NCI-H1436 treated with DMSO at 0.1 percent for 48 hours (cell line): Measurements from ENCODE around the gene KRT7.

Experiments used
- DNase-seq: peaks from one replicate; lab custom pipeline; 2025; lab: John Stamatoyannopoulos, UW

The KRT7 gene

DNA sequence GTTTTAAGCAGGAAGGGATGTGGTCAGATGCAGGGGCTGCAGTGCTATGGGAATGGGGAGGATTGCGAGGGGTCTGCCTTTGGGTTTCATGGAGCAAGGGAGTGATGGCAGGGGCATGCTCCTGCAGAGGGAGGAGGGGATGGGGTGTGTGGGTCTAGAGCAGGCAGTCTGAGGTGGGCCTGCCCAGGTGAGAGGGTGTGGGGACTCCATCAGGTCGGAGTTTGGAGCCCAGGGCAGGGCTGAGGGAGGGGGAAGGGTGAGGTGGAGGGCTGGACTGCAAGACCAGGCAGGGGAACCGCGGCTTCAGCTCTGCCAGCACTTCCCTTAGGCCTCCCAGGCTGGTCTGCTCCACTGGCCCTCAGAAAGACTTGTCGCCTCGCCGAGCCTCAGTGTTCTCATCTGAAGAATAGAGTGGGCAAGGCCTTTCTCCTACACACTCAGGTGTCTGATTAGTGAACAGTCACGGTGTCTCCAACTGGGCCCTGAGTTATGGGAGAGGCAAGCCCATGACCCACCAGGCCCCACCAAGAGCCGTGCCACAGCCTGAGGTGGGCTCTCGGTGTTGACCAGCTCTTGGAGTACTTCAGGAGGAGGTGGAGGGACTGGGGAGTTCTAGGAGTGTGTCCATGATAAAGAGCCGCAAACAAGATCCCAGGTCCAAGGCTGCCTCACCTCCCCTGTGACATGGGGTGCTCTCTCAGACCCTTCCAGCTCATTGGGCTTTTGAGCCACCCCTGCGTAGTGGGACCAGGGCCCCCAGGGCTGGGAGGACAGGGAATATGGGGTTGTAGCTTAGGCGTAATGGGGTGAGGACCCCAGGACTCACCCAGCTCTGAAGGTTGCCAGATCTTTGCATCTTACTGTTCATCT, 21.1 kb upstream of the KRT7 start:
- no peak for DNase-seq

DNA sequence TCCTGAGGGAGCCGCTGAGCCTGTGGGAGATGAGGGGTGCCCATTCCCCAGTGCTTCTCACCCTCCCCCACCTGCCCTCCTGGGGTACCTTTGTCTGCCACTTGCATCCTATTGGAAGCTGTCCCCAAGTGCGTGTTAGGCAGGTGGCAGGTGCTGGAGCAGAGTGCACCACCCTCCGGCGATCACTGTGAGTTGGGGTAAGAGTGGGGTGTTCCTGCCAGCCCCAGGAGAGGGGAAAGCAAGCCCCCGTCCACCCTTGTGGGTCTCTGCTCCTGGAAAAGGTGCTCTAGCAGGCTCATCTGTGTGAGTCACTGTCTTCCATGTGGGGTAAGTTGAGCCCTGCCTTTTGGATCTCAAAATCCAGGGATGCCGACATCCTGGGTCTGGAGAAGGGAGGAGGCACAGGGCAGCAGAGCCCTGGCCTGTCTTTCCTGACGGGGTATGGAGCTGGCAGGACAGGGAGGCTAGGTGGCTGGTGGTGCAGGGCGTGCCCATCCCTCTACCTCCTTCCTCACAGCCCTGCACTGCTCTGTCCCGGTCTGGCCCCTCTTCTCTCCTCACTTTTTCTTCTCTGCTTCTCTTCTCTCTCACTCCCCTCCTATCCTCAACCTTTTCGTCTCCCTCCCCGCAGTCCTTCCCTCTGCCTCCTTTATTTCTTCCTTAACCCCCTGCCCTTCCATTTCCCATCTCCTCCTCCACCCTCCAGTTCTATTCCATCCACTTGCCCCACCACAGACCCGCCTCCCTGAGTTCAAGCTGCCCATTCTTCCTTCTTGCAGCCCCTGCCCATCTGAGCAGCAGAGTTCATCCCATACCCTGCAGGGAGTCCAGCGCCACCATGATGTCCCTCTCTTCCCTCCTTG, 20.1 kb upstream of the KRT7 start:
- no peak for DNase-seq

DNA sequence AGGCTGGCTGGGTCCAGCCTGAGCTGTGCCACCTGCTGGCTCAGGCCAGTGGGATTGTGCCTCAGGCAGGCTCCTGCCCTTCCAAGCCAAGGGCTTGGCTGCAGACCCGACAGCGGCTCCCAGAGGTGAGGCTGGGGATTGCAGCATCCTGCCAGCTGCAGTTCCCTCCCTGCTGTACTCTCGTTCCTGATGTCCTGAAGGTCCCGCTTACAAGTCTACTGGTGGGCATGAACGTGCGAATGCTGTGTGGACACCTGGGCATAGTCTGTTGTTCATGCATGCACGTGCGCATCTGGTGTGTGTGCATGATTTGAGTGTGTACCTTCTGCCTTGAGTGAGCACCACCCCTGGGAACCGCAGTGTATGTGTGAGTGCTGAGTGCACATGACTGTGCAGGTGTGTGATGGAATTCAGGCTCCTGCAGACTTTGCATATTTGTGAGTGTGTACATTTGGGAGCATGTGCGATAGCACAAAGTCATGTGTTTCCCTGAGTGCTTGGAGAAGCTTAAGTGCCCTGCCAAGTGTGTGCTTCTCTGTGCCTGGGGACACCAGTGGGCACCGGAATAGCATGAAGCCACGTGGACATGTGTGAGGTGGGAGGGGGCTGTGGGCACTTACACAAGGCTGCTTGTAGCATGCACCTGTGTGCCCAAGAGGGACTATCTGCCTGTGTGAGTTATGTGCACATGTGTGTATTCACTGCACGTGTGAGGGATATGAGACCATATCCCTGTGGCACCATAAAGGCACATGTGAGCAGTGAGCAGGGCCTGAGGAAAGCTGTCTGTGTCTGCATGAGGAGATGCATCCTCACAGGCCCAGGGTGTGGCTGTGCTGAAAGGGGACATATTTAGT, 19.3 kb upstream of the KRT7 start:
- no peak for DNase-seq

DNA sequence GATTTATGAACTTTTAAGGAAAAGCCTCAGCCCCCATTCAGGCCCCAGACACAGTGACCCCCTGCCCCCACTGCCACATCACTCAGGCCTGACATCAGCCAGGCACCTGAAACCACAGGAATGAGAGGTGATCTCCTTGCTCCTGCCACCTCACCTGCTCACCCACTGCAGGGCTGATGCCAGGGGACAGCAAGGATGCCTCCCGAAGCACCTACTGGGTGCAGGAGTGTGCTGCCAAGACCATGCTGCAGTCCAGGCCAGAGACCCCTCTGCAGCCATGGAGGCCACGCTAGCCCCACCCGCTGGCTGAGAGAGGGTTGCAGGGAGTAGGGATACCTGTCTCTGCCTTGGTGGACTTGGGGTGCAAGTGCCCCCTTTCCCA, 18.6 kb upstream of the KRT7 start:
- no peak for DNase-seq

DNA sequence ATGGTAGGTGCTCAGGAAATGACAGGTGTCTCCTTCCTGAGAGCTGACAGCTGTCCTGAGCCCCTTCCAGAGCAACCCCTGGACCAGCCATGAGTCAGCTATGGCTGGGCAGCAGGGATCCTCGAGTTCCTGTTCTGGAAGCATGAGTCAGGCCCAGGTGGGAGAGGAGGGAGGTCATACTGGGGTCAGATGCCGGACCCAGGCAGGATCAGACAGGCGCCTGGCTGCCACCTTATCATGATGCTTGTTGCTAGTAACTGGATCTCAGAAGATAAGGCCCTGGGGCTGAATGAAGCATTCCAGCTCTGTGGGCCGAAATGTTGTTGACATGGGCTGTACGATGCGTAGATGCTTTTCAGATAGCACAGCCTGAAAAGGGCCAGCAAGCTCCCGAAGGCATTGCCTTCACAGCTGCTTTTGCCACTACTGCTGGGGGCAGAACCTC, 17.4 kb upstream of the KRT7 start:
- DNase-seq = no peak

DNA sequence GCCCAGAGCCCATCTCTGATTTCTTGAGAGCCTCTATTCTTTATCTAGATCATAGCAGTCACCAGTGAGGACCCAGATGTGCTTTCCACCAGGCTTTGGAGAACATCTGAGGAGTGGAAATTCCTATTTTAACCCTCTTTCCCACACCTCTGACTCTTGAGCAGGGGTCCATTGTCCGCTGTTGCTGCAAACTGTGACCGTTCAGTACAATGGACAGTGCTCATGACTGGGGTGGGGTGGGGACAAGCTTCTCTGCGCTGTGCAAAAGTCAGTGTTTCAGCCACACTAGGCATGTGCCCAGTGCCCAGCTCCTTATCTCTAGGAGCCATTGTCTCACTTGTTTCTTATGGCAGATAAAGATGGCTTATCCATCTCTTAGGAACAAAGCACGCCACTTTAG, 16.9 kb upstream of the KRT7 start:
- no peak for DNase-seq

DNA sequence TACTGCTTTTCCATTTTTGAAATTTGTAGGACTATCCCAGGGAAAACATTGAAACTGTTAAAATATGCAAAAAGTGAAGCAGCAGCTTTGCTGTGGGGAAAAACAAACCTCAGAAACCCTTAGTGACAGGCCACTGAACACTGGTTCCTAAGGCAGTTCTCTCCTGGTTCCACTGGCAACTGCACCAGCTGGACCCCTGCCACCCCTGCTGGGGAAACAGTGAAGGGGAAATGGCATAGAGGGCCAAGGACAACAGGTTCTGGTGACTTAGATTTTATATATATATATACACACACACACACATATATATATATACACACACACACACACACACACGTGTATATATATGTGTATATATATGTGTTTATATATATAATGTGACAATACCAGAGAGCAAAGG, 16.2 kb upstream of the KRT7 start:
- DNase-seq = no peak

DNA sequence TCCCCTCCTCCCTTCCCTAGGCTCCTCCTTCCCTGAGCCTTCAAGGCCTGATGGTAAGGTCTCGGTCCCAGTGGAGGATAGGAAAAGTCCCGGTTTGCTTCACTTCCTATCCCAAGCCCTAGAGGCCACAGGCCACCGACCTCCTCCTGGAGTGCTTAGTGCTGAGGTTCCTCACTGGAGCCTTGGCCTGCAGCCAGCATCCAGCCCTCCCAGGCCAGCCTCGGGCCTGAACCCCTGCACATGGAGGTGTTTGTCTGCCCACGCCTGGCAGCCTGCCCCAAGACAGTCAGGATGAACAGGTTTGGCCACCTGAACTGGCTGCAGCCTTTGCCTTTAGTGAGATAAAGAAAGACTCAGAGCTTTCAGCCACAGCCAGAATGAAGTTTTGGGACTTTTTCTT, 15.8 kb upstream of the KRT7 start:
- DNase-seq = no peak

DNA sequence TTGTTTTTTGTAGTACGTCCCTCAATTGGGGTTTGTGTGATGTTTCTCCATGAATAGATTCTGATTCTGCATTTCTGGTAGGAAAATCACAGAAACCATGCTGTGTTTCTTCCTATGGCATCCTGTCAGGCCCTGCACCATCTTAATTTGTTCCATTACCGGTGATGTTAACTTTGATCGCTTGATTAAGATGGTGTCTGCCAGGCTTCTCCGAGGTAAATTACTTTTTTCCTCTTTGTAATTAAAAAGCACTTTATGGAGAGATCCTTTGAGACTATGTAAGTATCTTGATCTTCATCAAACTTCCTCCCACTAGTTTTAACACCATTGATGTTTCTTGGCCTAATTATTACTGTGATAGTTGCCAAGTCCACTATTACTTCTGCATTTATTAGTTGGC, 15.0 kb upstream of the KRT7 start:
- no peak for DNase-seq

DNA sequence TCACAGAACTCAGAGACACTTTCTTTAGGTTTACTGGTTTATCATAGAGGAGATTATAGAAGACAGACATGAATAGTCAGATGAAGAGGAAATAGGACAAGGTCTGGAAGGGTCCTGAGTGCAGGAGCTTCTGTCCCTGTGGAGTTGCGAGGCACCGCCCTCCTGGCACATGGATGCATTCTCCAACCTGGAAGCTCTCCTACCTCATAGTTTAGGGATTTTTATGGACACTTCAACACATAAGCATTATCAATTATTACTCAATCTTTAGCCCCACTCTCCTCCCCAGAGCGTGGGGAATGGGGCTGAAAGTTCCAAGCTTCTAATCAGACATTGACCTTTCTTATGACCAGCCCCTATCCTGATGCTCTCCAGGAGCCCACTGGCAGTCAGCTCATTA, 12.6 kb upstream of the KRT7 start:
- DNase-seq = no peak

DNA sequence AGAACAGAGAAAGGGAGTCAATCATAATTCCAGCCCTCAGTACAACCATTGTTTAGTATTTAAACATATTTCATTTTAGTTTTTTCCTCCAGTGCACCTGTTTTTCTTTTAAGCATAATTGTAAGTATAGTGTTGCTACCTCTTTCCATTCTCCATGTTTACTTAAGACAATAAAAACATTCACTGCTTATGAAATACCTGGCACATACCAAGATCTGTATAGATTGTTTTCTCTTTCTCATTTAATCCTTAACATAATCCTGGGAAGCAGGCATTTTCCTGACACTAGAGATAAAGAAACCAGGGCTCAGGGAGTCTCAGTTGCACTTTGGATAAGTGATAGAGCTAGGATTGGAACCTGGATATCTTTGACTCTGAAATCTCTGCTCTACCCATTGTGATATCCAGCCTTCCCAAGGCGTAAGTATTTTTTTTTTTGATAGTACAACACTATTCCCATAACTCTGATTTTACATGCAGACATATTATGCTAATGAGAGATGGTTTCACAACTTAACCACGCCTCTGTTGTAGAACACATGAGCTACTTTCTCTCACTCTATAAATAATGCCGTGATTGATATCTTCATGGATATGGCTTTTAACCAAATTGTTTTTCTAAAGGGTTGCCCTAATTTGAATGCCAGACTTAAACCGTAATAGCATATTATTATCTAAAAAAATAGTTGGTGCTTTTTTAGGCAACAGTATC, 11.8 kb upstream of the KRT7 start:
- no peak for DNase-seq

DNA sequence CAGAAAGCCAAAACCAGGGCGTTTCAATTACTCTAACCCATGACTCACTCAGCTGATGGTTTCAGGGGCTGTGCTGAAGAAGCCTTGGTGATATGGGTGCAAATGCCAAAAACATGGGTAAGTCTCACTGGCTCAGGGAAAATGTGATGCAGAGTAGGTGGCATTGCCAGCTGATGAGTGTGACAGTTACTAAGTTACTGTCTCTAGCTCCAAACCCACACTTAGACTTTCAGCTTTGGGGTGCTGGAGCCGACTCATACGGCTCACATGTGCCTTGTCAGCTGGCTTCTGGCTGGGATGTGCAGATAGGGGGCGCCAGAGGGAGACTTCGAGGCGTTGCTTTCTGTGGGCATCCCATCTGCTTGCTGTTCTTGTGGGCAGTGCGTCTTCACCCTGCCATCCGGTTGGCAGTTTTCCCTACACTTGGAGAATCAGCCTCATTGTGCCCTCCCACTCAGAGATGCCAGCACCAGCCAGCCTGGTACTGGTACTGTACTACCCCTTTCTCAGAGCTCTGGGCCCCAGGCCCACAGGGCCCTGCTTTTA, 11.1 kb upstream of the KRT7 start:
- DNase-seq = no peak

DNA sequence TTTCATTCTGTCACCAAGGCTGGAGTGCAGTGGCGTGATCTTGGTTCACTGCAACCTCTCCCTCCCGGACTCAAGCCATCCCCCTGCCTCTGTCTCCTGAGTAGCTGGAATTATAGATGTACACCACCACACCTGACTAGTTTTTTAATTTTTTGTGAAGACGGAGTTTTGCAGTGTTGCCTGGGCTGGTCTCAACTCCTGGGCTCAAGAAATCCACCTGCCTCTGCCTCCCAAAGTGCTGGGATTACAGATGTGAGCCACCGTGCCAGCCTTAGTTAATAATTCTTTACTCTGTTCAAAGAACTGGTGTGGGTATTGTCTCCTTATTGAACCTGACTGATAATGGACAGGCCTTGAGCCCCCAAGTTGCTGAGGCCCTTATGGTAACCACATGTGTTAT, 10.4 kb upstream of the KRT7 start:
- no peak for DNase-seq

DNA sequence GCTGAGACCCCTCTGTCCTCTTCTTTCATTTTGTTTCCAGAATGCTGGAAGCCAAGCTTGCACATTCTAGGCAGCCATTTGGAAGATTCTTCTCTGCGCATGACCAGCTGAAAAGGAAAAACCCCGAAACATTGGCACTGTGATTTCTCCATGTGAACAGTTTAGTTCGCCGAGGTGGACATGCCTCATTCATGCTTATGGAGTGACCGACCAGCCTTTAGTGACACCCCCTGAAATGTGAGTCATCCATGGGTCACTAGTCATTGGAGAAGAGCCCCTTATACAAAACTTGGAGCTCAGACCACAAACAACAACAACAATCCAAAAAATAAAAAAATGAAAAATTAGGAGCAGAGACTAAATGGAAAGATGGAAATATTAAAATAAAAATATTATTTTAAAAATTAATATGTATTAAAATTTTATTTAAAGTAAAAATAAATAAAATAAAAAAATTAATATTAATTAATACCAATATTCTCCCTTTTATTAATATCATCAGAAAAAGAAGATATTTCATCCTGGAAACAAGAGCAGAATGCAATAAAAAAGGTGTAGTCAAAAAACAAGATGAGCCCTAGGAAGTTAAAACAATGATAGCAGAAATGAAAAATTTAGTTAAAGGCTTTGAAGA, 9.5 kb upstream of the KRT7 start:
- no peak for DNase-seq

DNA sequence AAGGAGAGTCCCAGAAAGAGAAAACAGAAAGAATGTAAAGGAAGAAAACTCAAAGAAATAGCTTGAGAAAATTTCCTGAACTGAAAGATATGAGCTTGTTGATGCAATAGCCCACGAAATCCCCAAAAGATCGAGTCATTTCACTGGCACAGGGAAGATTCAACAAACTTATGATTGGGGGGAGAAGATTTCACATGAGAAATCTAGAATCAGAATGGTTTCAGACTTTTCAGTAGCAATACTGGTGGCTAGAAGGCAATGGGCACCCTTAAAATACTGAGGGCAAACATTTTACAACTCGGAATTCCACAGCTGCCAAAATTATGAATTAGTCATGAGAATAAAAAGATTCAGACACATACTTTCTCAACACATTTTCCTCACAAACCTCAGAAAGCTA, 8.9 kb upstream of the KRT7 start:
- no peak for DNase-seq

DNA sequence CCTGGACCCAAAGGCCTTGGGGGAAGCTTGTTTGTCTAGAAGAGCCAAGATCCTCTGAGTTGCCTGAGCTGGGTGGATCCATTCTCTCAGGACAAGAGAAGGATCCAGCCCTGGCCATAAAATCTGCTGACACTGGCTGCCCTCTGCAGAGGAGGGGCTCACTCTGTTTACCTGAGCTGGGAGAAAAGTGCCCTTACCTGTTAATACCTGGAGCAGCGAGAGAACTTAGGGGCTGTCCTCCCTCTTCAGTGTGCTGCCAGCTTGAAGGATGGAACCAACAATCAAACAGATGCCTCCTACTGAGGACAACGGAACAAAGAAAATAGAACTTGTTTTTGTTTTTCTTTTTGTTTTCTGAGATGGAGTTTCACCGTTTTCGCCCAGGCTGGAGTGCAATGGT, 7.3 kb upstream of the KRT7 start:
- no peak for DNase-seq

DNA sequence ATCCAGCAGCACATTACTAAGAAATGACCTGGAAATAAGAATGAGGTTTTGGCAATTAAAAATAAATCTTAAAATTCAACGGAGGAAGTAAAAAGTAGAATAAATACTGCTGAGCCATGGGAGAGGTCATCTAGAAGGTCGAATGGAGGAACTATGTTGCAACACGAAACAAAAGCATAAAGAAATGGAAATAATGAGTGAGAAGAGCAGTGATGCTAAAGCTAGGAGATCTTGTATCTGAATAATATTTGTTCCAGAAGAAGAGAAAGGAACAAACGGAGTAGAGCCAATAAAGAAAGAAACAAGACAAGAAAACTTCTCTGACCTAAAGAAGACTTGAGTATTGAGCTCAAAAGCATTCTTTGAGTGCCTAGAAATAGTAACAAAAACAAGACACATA, 6.6 kb upstream of the KRT7 start:
- no peak for DNase-seq

DNA sequence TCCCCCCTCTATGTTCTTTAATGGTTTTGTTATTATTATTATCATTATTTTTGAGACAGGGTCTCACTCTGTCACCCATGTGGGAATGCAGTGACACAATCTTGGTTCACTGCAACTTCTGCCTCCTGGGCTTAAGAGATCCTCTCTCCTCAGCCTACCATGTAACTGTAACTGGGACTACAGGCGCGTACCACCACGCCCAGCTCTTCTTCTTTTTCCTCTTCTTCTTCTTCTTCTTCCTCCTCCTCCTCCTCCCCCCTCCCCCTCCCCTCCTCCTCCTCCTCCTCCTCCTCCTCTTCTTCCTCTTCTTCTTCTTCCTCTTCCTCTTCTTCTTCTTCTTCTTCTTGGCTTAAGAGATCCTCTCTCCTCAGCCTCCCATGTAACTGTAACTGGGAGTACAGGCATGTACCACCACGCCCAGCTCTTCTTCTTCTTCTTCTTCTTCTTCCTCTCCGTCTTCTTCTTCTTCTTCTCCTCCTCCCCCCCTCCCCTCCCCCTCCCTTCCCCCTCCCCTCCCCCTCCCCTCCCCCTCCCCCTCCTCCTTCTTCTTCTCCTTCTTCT, 5.4 kb upstream of the KRT7 start:
- DNase-seq = no peak

DNA sequence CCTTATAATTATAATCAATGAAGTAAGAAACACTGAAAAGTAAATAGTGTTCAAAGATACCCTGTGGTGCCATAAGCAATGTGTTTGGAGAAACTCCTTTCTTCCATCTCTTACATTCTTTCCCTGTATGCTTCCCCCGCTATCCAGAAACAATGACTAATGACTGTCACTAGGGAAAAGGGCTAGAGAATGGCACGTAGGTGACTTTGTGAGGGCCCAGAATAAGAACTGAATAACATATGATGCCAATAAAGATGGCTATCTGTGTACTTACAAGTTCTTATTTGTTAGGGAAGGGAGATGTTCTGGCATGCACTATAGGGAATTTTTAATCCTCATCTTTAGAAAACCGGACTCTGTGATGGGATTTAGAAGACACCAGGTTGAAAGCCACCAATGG, 4.7 kb upstream of the KRT7 start:
- DNase-seq = no peak

DNA sequence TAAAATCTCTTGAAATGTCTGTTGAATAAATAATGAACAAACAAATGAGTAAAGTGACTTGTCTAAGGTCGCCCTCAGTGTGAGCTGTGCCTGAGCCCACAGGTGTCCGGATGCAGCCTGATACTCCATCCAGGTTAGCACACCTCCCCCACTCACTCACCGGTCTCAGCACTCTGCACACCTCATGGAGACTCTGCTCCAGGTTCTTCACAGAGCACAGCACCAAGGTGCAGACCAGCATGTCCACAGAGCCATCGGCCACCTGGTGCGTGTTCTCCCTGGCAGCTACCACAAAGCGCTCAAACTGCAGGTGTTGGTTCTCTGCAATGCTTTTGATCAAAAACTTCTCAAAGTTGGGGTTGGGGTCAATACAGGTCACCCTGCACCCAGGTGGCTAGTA, 4.1 kb upstream of the KRT7 start:
- no peak for DNase-seq
